Cerebellar cortex (tissue), 1 donor: Measurements from ENCODE around the gene SHB.
A peak's percentile ranks its signal among the peaks of the same experiment; 100 is the strongest.
"Not testable (repeated sequence)": the region's sequence is repeated elsewhere in the genome, so short reads cannot be mapped to it uniquely, and the experiment has no call there.

ENCODE experiments used
- DNase-seq: peaks from one replicate; pipeline ENCODE4 v3.0.0-alpha.2; 2015; ENCODE audit warnings: low spot score

SHB gene

DNA sequence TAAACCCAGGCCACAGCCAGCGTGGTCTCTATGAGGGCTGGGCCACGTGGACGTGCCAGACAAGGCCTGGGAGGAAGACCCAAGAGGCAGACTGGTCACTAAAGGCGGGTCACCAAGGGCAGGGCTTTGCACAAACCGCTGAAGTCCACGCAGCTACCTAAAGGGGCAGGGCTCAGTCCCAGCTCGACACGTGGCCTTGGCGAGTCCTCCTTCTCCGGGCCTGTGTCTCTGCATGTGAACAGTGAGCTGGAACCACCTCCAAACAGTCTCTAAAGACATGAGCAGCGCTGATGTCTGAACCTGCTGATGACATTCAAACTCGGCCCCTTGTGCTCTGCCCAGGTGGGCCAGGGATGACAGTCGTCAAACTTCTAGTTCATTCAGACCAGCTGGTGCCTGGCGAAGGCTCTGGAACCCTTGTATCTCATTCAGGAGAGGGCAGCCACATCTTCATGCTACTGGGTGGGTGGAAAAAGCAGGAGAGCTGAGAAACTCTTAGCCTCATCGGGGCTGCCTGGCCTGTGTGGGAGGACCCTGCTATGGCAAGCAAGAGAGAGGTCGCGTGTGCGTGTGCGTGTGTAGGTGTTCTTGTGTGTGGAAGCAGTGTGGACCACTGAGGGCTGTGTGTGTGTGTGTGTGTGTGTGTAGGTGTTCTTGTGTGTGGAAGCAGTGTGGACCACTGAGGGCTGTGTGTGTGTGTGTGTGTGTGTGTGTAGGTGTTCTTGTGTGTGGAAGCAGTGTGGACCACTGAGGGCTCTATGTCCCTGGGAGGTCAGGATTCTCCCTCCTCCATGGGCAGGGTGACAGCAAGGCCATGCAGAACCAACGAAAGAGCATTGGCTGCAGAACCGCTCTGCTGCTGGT is 151.0 kb downstream of the SHB start:
- DNase-seq, result no peak

DNA sequence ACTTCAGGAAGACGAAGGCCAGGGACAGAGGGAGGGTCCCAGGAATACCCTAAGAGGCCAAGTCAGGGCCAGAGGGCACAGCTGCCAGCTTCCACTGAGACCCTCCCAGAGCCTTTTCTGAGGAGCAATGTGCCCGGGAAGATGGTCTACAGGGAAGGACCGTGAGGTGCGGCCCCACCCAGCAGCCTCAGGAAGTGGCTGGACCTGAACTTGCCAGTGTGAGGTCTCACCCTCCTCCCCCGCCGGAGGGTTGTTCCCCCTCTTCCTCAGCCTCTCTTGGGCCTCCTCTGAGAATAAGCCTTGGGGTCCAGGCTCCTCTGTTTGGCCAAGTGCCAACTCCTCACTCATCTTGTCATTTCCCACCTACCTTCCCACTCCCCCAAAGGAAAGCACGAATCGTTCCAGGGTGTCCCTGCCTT is 151.7 kb downstream of the SHB start:
- DNase-seq, result no peak

DNA sequence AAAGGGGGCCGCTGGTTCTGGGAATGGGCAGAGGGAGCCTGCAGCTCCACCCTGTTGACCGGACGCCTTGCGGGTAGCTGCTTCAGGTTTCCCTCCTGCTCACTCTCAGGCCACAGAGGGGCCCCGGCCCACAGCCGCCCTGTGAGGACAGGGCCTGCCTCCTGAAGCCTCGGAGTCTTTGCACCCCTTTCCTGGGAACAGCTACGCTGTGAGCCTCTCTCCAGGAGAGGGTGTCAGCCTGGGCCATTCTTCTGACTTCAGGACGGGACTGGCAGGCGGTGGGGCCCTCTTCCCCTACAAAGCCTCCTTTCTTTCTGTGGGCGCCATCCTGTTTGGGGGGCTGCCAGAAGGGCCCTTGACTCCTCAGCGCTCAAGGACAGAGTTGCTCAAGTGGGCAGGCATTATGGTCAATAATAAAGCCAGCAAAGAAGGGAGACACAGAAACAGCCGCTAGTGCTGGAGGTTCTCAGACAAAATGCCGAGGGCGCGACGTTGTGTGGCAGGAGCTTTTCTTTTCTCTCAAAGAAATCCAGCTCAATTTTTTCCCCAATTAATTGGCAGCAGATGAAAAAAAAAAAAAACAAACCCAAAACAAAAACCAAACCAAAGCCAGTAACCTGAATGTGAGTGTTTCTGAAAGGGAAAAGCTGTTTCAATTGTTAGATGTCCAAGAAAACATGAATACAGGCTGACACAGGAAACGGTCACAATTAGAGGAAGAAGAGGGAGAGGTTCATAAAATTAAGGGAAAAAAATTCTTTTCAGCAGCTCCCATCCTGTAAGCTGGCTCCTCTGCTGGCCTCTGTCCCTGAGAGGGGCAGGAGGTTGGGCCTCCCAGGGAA is 152.3 kb downstream of the SHB start:
- DNase-seq, result no peak

DNA sequence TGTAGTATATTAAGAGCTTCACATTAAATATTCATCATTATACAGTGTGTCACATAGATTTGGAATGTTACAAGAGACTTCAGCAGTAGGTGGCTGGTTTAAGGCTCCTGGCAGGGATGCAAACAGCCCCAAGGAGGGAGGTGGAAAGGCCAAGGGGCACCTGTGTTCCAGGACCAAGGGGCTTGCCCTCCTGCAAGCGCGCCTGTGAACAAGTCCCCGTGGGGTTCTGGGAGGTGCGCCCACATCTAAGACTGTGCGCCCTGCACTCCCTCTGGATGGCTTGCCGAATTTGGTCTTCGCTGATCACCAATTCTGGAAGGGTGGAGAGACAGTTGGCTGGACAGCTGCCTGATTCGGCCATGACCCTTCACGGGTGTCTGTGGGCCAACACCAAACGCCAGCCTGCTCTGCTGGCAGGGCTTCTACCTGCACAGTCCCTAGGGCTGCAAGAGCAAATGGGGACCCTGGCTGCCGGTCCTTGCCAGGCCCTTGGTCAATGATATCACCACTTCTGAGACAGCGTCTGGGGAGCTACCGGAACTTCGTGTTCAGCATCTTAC is 153.0 kb downstream of the SHB start:
- DNase-seq, result no peak

DNA sequence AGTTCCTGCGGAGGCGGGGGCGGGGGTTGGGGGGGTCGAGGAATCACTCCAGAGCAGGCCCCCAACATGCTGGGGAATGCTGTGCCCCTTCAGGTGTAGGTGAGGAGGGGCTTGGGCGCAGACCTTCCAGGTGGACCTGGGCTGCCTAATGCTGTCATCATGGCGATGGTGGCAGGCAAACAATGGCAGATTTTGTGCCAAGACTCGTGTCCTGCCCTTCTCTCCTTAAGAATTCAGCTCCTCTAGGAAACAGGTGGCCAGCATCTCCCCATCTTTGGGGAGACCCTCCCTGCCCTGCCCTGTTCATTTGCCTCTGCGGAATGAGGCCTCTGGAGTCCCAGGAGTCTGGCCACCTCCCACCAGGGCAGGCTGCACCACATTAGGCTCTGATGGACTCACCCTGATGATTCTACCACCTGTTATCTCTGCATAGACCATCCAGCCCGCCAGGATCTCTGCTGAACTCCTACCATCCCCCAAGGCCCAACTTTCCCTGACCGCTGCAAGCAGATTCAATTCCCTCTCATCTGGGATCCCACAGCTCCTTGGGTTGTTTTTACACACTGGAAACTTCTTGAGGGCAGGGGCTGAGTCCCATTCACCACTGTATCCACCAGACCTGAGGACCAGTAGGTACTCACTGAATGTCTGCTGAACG is 154.2 kb downstream of the SHB start:
- DNase-seq, result no peak

DNA sequence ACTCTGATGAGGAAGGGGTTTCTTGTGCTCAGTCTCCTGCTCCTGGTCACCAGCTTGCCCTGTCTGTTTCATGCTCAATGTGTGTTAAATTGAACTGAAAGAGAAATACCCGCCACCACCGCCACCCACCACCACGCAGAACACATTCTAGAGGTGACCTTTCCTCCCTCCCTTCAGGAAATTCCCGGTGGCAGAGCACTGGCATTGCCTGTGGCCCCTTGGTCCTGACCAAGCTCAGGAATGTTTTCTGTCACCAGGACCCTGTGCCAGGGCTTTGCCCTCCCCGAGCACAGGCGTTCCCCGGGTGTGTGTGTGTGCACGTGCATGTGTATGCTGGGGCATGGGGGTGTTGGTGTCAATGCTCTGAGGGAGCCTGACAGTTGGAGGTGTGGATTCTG is 154.9 kb downstream of the SHB start:
- DNase-seq, result no peak

DNA sequence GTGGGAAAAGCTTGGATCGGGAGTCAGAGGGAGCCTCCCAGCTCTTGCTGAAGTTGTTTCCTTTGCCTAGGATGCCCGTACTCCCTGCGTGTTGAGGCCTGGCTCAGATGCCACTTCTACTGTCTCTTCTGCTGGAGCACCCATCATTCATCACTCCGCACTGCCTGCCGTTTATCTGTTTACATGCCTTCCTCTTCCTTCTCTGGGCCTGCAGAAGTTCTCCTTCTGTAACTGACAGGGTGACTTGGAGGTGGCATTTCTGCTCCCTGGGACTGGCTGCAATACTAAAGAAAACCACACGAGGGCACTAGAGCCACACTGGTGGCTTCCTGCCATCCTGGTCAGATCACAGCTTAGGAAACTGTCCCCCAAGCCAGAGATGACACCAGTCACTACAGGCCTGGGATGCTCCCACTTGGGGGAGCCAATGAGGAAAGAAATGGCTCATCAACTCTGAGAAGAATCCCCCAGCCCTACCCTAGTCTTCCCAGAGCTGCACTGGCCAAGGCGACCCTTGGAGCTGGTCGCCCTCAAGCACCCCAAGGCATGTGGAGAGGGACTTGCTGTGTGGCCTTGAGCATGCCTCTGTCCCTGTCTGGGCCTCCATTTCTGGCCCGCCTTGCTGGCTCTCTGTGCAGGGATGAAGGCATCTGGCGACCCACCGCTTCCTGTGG is 155.4 kb downstream of the SHB start:
- DNase-seq, result peak; percentile 84

DNA sequence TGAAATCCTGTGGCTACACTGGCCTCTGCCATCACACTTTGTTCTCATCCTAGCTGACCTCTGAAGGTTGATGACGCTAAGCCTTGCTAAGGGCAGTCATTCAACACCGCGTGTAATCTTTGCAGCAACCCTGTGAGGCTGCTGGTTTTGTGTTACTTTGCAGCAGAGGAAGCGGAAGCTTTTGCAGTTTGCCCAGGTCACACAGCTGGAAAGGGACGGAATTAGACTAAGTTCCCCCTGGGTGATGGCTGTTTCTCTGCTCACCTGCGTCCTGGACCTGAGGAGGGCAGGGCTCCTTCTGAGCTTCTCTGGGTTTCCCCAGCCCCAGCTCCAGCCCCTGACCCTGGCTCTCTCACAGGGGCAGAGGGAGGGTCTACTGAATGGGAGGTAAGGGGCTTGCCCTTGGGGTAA is 157.8 kb downstream of the SHB start:
- no peak for DNase-seq

DNA sequence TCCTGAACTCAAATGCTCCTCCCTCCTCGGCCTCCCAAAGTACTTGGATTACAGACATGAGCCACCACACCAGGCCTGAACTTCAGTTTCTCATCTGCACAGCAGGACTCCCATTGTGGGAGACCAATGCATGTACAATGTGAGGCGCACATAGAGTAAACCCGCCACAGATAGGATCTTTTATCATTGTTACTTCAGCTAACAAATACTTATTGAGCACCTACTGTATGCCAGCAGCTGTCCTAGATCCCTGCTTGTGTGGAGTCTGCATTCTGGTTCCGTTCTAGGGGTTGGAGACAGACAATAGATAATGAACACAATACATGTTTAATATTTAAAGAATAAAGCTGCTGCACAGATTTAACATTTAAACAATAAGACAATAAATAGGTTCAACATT is 158.8 kb downstream of the SHB start:
- DNase-seq, result no peak

DNA sequence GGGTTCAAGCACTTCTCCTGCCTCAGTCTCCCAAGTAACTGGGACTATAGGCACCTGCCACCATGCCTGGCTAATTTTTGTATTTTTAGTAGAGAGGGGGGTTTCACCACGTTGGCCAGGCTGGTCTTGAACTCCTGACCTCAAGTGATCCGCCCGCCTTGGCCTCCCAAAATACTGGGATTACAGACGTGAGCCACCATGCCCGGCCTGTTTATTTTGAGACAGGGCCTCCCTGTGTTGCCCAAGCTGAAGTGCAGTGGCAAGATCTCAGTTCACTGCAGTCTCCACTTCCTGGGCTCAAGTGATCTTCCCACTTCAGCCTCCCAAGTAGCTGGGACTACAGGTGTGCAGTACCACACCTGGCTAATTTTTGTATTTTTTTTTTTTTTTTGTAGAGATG is 159.2 kb downstream of the SHB start:
- not testable (repeated sequence) for DNase-seq

DNA sequence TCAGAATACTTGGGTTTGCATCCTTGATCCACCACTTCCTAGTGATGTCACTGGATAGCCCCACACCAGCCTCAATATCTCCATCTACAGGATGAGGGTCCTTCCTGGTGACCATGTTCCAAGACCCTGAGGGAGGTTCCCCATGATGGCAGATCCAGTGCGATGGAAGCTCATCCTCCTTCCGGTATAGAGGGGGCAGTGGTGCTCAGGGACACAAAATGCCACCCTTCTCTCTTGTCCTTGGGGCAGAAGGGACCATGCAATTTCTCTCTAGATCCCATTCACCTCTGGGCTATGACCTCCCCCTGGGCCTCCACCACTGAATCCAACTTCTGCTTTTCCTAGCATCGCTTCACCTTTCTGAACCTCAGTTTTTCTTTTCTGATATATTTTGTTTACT is 159.7 kb downstream of the SHB start:
- no peak for DNase-seq

DNA sequence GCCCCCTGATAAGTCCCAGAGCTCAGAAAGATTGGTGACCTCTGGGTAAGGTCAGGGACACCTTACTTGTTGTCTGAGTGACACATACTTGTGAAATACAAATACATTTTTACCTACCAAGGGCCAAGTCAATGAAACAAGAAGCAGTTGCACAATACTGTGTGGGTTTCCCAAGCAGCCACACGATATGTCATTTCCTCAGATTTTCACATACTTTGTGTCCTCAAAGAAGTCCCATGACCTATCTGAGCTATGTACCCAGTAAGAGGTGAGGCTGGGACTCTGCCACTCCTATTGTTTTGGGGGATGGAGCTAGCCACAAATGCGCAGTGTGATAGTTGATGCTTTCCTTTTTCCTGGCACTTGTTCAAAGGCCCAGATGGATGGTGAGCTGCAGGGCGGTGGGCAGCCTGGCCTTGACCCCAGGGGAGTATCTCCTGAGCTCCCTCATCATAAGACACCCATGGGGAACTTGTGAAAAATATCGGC is 160.3 kb downstream of the SHB start:
- DNase-seq, result no peak

DNA sequence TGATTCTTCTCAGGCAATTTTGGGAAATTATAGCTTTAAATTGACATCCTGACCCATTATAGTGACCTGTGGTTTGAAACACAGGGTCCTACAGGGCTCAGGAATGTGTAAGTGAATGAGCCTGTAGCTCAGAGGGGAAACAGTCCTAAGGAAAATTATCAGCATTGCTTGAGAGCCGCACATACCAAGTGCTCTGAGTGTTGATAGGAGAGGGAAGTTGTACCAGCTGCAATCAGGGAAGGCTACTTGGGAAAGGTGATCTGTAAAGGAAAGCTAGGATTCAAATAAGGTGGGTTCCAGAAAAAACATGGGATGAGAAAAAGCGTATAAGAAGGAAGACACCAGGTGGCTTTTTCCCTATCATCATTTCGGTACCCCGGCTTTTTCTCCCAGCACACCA is 160.7 kb downstream of the SHB start:
- no peak for DNase-seq

DNA sequence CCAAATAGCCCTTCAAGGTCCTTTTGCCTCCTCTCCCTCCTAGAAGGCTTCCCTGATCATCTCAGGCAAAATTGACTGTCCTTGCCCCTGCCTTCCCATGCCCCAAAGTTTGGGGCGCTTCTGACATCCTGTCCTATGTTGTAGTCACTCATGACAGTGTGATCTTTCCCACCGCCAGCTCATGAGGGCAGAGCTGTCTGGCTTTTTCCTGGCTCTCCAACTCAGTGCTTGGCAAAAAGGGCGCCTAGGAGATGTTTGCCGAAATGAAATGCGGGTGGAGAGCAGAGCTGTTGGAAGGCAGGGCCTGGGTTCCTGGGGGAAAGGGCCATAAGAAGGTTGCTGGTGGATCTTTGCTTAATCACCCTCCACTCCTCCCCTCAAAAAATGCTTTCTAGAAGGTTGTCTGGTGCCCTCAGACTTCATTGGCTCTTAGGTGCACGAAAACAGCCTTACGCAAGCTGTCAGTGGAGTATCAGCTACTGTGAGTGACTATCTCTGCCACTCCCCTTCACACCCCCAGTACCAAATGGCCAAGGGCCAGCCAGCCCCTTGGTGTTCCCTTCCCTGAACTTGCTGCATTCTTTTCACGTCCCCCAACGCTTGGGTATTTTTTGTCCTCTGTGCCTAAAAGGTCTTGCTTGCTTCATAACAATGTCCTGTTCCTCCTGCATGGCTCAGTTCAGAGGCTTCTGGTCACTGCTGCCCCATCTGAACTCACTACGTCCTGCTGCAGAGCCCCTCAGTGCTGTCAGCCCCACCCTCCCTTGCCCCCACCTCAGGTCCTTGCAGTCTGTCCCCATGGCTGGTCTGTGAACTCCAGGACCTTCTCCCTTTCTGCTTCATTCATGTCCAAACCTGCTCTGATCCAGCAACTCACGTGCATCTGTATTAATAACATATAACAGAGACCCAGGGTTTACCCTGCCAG is 162.5 kb downstream of the SHB start:
- DNase-seq, result no peak

DNA sequence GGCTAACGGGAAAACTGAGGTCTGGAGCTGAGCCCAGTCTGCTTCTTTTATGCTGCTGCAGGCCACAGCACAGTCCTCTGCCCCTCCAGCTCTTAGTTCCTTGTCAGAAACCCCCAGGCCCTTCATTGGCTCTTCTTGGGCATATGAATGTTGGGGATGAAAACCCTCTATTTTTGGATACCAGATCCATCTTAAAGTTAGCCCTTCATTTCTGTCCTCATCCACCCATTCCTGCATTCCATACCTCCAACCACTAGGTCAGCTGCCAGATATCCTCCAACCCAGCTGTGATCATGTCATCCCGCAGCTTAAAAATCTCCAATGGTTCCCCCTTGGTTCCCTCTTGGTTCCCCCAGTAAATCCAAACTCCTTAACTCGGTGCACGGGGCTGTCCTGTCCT is 163.3 kb downstream of the SHB start:
- DNase-seq, result no peak

DNA sequence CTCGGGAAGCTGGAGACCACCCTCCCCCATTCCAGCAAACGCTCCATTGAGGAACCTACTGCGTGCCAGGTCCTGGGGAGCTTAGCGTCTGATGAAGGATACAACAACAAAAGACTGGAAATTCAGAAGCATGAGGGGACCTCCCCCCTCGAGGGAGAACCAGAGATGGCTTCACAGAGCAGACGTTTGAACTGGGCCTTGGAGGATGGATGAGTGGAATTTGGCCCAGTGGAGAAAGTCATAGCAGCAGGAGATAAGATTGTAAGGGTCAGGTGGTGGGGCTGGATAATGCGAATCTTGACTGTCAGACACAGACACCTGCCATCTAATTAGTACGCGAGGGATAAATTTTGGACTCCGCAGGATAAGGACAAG is 163.9 kb downstream of the SHB start:
- DNase-seq, result no peak

DNA sequence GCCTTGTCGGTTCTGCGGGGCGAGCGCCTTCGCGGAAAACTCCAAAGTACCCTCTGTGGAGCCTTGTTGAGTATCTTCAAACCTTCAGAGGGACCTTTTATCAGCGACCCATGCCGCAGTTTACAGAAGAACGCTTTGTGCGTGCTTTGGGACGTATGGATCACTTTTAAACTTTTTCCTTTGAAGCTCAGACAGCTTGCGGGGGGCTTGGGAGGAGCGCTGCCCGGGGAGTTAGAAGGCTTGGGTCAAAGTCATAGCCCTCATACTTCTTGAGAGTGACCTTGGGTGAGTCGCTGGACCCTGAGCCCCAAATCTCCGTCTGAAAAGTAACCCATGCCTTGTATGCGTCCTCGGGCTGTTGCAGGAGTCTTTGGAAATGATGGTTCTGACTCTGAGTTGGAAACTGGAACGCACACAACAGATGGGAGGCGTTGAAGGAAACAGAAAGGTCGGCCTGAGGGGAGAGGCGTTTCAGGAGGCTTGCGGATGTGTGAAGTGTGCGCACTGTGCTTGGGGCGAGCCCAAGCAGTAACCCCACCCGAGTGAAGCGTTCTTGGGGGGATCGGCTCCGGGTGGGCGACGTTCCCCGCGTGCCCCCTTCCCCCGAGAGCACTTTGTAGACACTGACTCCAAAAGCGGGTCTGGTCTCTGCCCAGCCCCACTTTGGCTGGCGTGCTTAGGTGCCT is 164.4 kb downstream of the SHB start:
- DNase-seq, result peak; percentile 28

DNA sequence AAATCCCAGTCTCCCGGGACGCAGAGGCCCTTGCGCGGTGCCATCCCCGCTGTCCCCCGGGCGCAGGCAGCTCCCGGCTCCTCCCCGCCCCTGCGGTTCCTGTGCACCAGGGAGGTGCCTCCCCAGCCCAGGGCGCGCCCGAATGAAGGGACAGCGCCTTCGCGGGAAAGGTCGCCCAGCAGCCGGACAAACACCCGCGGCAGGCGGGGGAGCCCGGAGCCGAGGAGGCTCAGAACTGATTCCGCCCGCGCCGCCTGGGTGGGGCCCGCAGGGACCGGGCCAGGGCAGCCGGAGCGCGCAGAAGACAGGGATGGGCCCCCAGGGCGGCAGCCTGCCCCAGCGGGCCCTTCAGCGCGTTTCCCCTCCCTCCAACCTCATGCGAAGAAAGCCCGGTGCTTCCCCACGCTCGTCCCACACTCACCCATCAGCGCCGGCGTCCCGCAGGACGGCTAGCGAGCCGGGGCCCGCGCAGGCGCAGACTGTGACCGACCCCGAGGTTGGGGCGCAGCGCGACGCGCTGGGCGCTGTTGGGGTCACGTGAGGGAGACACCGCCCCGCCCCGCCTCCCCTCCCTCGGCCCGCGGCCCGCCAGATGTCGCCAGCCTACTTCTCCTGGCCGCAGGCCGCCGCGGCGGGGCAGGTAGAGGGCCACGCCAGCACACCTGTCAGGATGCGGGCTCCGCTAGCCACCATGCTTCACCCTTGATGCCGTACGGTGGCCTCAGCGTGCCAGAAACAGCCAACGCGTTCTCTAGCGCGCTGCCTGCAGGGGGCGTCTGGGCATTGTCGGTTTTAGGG is 165.2 kb downstream of the SHB start, which contains the start of gene SLC25A51:
TSS of gene SLC25A51 (minus strand) at position 481 of the 798 bp plus-strand sequence. CDS start 15,577 bp downstream, outside the sequence.
- peak; percentile 91 for DNase-seq
